Astrocyte (in vitro differentiated cells and primary cell): ENCODE data around the gene SH3D21. TPM values are rescaled to one million over a fixed set of nuclear protein-coding genes. Genes with fewer than 3 reads are reported as not detected.

Experiments used
- DNase-seq: peaks from one replicate; pipeline ENCODE4 v3.0.0-alpha.2; 2010; ENCODE audit warnings: low read depth
- FAIRE-seq: peaks from 2 replicates; lab custom pipeline; 2011; peaks lifted over from hg19 to GRCh38; lab: Jason Lieb, UNC
- H2AFZ ChIP-seq: 2 replicates; pipeline ENCODE4 v1.6.0; 2012; ENCODE audit warnings: low read depth, low read length, inconsistent platforms
- H3K27ac ChIP-seq: 2 replicates; pipeline ENCODE4 v1.5.1; 2011; ENCODE audit warnings: low read depth, low read length, inconsistent platforms
- H3K27me3 ChIP-seq: 2 replicates; pipeline ENCODE4 v1.6.0; 2011; ENCODE audit warnings: low read length, inconsistent platforms; ENCODE audit not compliant: insufficient read depth
- H3K36me3 ChIP-seq: 2 replicates; pipeline ENCODE4 v1.5.1; 2011; ENCODE audit warnings: low read length, inconsistent platforms; ENCODE audit not compliant: insufficient read depth
- H3K4me1 ChIP-seq: 2 replicates; pipeline ENCODE4 v1.5.1; 2011; ENCODE audit warnings: low read length, inconsistent platforms; ENCODE audit not compliant: insufficient read depth
- H3K4me2 ChIP-seq: 2 replicates; pipeline ENCODE4 v1.6.0; 2012; ENCODE audit warnings: low read length, inconsistent platforms
- H3K4me3 ChIP-seq: 2 replicates; pipeline ENCODE4 v1.5.1; 2011; ENCODE audit warnings: low read depth, mild to moderate bottlenecking, low read length, inconsistent platforms; ENCODE audit not compliant: insufficient read depth
- H3K79me2 ChIP-seq: 2 replicates; pipeline ENCODE4 v1.6.0; 2012; ENCODE audit warnings: mild to moderate bottlenecking, low read length, inconsistent platforms; ENCODE audit not compliant: insufficient read depth
- H3K9ac ChIP-seq: 2 replicates; pipeline ENCODE4 v1.6.0; 2012; ENCODE audit warnings: mild to moderate bottlenecking, low read length, inconsistent platforms
- H3K9me3 ChIP-seq: 2 replicates; pipeline ENCODE4 v1.5.1; 2012; ENCODE audit warnings: low read depth, mild to moderate bottlenecking, low read length, inconsistent platforms; ENCODE audit not compliant: insufficient read depth
- H4K20me1 ChIP-seq: 2 replicates; pipeline ENCODE4 v1.6.0; 2012; ENCODE audit warnings: low read length, inconsistent platforms; ENCODE audit not compliant: insufficient read depth
- H3K27ac Mint-ChIP-seq: one replicate; pipeline ENCODE4 v1.8.0; 2021; ENCODE audit warnings: mild to moderate bottlenecking, mixed read lengths; ENCODE audit not compliant: unreplicated experiment
- H3K27me3 Mint-ChIP-seq: one replicate; pipeline ENCODE4 v1.8.0; 2021; ENCODE audit warnings: low read depth, mixed read lengths; ENCODE audit not compliant: unreplicated experiment
- H3K36me3 Mint-ChIP-seq: one replicate; pipeline ENCODE4 v1.8.0; 2021; ENCODE audit warnings: low read depth, mixed read lengths; ENCODE audit not compliant: unreplicated experiment
- H3K4me1 Mint-ChIP-seq: one replicate; pipeline ENCODE4 v1.8.0; 2021; ENCODE audit warnings: low read depth, mixed read lengths; ENCODE audit not compliant: unreplicated experiment
- H3K4me3 Mint-ChIP-seq: one replicate; pipeline ENCODE4 v1.8.0; 2021; ENCODE audit warnings: mild to moderate bottlenecking, moderate library complexity, mixed read lengths; ENCODE audit not compliant: unreplicated experiment
- H3K9me3 Mint-ChIP-seq: one replicate; pipeline ENCODE4 v1.8.0; 2021; ENCODE audit warnings: mild to moderate bottlenecking, mixed read lengths; ENCODE audit not compliant: unreplicated experiment
- CTCF ChIP-seq: IDR thresholded peaks from 2 replicates; pipeline ENCODE4 v1.5.1; 2011; ENCODE audit warnings: low read depth, mild to moderate bottlenecking, inconsistent platforms, low read length, moderate library complexity; ENCODE audit not compliant: insufficient read depth
- EZH2 ChIP-seq: IDR thresholded peaks from 2 replicates; pipeline ENCODE4 v1.6.1; 2012; ENCODE audit warnings: mild to moderate bottlenecking, low read length, inconsistent platforms; ENCODE audit not compliant: insufficient read depth
- total RNA-seq: library from RNA; stranded (reverse); gene quantifications from 2 replicates; pipeline ENCODE4 v1.2.1, GENCODE V29; 2021

Gene SH3D21
- total RNA-seq, 1 donor from 2014 or later: 13.6 TPM

GRCh38 chr1:36355811-36356210 is 49.6 kb downstream of the SH3D21 start:
- H3K4me2 ChIP-seq: no peak overlapping the region
- H3K9ac ChIP-seq: no peak overlapping the region
- DNase-seq (no peak), FAIRE-seq (no peak)
- H3K4me3 Mint-ChIP-seq: no peak overlapping the region
- peaks cover 43% of the 10 kb centered on the region for H3K36me3 Mint-ChIP-seq
- H3K27me3 ChIP-seq: no peaks in the 10 kb centered on the region
- H3K4me1 Mint-ChIP-seq: peaks cover 44% of the 10 kb centered on the region
- peaks cover 2% of the 10 kb centered on the region for H3K9me3 Mint-ChIP-seq
- no peak overlapping the region for H3K4me3 ChIP-seq
- H3K27ac Mint-ChIP-seq: no peak overlapping the region
- peaks cover 30% of the 10 kb centered on the region for H3K36me3 ChIP-seq
- no peak overlapping the region for H3K27ac ChIP-seq
- no peaks in the 10 kb centered on the region for H3K9me3 ChIP-seq
- peaks cover 29% of the 10 kb centered on the region for H3K4me1 ChIP-seq
- TF ChIP-seq EZH2 (no peak), CTCF (no peak)
- peaks cover 22% of the 10 kb centered on the region for H4K20me1 ChIP-seq
- no peaks in the 10 kb centered on the region for H3K27me3 Mint-ChIP-seq
- no peak overlapping the region for H2AFZ ChIP-seq
- peaks cover 32% of the 10 kb centered on the region for H3K79me2 ChIP-seq

- Histone ChIP-seq H3K4me2 (no peak overlapping the region), H3K9ac (no peak overlapping the region), H3K36me3 (peaks cover 40% of the 10 kb centered on the region), H3K9me3 (no peaks in the 10 kb centered on the region), H2AFZ (no peak overlapping the region), H3K4me3 (no peak overlapping the region), H4K20me1 (peaks cover 40% of the 10 kb centered on the region), H3K27me3 (no peaks in the 10 kb centered on the region), H3K27ac (no peak overlapping the region), H3K4me1 (peaks cover 1% of the 10 kb centered on the region), H3K79me2 (peaks cover 56% of the 10 kb centered on the region)
- Mint-ChIP-seq H3K4me3 (no peak overlapping the region), H3K9me3 (peaks cover 2% of the 10 kb centered on the region), H3K36me3 (peaks cover 41% of the 10 kb centered on the region), H3K27me3 (no peaks in the 10 kb centered on the region), H3K4me1 (peaks cover 17% of the 10 kb centered on the region), H3K27ac (peak overlapping the region; percentile 7)
- TF ChIP-seq CTCF (no peak), EZH2 (no peak)
- no peak for DNase-seq
- FAIRE-seq: no peak
These were observed 52.4 kb downstream of the SH3D21 start for GRCh38 chr1:36358514-36359084.

DNA sequence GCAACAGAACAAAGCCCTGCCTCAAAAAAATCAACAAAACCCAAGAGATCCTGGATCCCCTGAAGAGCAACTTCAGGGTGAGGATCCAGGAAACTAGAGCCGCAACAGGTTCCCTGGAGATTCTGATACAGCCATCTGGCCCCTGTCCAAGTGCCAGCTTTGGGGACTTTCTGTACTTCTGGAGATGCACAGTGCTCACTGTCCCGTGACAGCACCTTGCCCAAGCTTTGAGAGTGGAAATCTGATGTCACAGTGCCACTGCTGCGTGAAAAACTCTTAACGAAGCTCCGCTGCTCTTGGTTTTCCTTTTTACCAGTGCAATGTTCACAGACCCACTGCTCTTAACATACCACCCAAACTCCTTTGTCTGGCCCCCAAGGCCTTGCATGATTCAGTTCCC is 53.2 kb downstream of the SH3D21 start:
- H3K36me3 Mint-ChIP-seq: peaks cover 37% of the 10 kb centered on the region
- H3K9ac ChIP-seq: no peak overlapping the region
- FAIRE-seq: no peak
- H3K36me3 ChIP-seq: peaks cover 34% of the 10 kb centered on the region
- no peaks in the 10 kb centered on the region for H3K27me3 Mint-ChIP-seq
- H3K4me1 Mint-ChIP-seq: peaks cover 12% of the 10 kb centered on the region
- H3K9me3 Mint-ChIP-seq: peaks cover 2% of the 10 kb centered on the region
- H3K27me3 ChIP-seq: no peaks in the 10 kb centered on the region
- H3K4me1 ChIP-seq: no peaks in the 10 kb centered on the region
- no peak overlapping the region for H3K27ac ChIP-seq
- no peak overlapping the region for H3K4me3 Mint-ChIP-seq
- H3K9me3 ChIP-seq: no peaks in the 10 kb centered on the region
- no peak overlapping the region for H2AFZ ChIP-seq
- H3K27ac Mint-ChIP-seq: no peak overlapping the region
- DNase-seq: no peak
- H3K4me3 ChIP-seq: no peak overlapping the region
- TF ChIP-seq CTCF (no peak), EZH2 (no peak)
- peaks cover 61% of the 10 kb centered on the region for H3K79me2 ChIP-seq
- H4K20me1 ChIP-seq: peaks cover 40% of the 10 kb centered on the region
- H3K4me2 ChIP-seq: no peak overlapping the region
